HG02885 (cell line): ENCODE measurements around the gene LRP1B.
A peak's percentile ranks its signal among the peaks of the same experiment; 100 is the strongest.

Source experiments
- ATAC-seq: cut with Tn5 transposase; IDR thresholded peaks from one replicate; pipeline ENCODE4 v1.9.1; 2021; ENCODE audit warnings: mild to moderate bottlenecking; ENCODE audit not compliant: unreplicated experiment, poor library complexity

LRP1B gene

DNA sequence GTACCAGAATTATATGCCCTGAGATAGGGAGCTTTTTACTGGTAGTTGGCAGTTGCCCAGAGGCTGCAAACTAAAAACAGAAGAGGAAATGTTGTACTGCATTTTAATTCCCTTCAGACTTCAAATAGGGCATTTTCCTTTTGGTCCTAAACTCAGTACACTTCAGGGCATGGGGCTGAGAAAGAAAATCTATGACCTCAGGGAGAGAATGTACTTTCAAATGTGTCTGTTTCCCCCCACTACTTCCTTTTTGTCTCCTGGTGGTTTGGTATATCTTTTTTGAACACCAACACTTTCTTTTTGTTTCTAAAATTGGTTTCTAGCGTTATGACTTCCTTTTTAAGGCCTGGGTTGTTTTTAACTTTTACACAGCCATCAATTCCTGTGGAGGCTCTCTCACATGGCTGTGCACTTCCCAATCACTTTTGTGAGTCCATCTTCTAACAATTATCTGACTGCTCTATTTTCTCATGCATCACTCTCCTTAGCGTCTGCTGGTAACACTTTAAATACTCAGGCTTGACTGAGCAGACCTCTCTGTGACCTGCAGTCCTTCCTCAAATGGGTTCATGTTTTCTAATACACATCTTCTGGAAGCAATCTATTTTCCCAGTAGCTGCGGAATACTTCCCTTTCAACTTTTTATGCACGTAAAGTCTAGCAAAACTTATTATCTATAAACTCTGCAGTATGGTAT is 596.0 kb downstream of the LRP1B start:
- ATAC-seq: peak; percentile 93

DNA sequence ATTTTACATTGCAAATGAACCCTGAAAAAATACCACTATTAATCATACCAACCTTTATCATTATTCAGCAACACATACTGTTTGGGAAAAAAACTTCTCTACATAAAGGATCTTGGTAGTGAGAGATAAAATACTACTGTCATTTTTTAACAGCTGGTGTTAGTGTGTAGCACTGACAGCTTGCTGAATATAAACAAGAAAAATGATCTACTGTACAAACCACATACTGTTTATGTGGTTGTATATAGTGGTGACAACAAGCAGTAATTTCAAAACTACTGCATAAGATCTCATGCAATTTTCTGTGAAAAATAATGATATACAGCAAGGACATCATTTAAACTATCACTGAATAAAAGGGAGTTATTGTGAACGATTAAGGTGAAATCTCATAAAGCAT is 601.2 kb downstream of the LRP1B start:
- ATAC-seq: no peak

DNA sequence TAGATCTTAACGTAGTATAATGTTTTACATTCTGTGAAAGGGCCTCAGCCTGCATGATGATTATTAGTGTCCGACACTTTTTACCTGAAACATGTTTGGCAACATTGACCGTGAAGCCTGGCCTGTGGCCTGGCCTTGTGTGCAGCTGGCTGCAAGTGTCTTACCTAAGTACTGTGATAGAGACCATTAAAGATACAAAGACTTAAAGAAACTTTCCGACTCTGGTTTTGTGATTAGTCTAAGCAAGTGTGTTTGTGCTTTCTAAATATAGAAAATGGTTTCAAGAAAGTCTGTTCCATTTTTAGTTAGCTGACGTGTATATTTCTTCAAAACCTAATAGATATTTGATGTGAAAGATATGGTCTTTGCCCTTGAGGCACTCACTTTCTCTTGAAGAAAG is 601.8 kb downstream of the LRP1B start:
- ATAC-seq: peak; percentile 96

DNA sequence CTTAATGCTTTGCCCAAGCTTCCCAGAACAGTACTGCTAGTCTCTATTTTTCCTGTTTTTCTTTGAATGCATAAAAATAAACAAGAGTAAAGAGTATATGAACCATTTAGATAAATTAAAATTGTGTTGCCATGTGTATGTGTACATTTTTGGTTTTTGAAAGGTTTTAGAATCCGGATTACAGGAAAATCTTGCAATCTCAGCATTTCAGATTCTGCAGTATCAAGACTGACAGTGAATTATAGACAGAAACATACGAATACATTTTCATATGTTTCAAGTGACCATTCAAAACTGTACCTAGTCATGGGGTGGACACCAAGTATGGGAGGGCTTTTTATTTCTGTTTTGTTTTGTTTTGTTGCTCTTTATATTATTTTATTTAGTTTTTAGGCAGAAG is 604.1 kb downstream of the LRP1B start:
- ATAC-seq: no peak

DNA sequence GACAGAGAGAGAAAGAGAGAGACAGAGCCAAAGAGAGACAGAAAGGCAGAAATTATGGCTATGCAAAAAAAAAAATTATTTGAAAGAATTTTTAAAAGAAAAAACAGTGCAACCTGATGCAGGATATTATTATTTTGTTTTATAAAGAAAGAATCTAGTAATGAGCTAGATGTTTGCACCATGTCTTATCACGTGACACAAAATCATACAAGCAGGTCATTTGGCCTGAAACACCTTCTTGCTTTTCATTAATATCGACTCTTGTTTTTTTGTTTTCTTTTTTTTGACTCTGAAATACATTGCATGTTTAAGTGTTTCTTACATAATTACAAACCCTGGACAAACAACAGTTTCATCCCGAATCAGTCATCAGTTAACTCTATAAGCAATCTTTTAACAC is 606.0 kb downstream of the LRP1B start:
- ATAC-seq: no peak

DNA sequence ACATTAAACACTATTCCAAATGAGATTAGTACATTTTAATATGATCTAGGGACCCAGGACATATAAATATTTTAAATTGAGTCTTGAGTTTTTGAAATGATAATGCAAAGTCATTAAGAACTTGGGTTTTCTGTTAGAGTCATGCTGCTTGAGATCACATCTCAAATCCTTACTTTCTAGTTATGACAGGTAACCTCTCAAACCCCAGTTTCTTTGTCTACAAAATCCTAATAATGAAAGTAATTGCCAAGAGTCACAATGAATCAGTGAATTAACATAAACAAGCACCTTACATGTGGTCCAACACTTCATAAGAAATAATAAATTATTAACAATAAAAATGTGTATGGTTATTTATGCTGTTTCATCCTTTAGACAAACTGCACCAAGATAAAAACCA is 607.6 kb downstream of the LRP1B start:
- ATAC-seq: peak; percentile 66

DNA sequence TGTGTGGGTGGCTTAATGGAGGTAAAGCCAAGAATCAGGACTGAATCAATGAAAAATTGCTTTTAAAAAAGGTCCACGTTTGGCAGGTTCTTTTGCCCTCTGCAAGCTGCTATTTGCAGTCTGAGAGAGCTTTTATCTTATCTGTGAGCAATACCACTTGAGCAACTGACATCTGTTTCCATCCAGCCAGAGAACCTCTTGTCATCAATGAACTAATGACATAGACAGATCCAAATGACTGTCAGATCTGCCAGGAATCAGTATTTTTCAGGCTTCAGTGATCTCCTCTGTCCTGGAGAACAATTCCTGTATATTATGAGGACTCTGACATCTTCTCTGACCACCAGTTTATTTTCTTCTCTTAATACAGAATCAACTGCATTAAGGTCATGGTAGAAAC is 608.1 kb downstream of the LRP1B start:
- ATAC-seq: no peak

DNA sequence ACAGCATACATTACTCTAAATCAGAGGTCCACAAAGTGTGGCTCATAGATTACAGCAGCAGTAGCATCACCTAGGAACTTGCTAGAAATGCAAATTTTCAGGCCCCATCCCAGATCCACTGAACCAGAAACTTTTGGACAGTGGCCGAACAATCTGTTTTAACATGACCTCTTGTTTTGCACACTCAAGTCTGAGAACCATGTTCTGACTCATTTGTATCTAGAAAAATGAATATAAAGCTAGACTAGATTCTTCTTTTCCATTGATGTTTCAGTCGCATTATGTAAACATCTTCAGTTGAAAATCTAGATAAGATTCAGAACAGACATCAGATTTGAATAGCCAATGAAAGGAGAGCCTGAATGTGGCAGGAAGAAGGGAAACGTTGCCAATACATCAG is 608.8 kb downstream of the LRP1B start:
- ATAC-seq: peak; percentile 59

DNA sequence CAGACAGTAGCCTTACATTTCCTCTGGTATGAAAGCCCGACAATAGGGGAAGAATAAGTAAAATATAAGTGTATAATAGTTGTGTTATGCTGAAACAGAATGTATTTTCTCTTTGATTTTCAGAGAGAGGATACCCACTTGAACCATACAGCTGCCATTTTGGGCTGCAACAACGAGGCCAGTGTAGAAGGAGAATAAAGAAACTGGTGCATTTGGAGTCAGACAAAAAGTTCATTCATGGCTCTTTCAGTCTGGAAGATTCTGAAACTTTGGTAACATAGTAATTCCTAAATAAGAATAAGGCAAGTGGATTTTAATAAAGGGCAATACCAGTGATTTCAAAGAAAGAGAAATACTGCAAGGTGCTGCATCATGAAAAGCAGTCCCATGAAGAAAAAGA is 610.9 kb downstream of the LRP1B start:
- no peak for ATAC-seq

DNA sequence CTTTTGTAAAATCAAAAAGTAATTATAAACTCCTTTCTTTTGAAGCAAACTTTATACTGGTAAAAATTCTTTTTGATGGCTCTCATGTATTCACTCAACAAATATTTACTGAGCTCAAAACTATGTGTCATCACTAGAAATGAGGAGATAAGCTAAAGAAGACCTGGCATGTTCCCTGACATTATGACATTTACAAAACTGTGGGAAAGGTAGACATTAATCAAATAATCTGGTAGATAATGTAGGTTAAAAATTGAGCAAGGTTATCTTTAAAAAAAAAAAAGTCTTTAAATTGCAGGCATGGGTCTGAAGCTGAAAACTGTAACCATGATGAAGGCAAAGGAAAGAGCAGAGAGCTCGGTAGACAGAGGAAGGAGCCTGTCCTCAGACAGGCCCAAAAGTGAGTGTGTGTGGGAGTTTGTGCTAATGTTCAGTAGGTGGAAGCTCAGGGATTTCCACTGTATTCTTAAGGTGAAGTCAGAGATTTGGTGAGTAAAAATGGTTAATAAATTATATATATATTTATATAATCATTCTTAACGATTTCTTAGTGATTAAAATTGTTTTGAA is 612.9 kb downstream of the LRP1B start:
- no peak for ATAC-seq

DNA sequence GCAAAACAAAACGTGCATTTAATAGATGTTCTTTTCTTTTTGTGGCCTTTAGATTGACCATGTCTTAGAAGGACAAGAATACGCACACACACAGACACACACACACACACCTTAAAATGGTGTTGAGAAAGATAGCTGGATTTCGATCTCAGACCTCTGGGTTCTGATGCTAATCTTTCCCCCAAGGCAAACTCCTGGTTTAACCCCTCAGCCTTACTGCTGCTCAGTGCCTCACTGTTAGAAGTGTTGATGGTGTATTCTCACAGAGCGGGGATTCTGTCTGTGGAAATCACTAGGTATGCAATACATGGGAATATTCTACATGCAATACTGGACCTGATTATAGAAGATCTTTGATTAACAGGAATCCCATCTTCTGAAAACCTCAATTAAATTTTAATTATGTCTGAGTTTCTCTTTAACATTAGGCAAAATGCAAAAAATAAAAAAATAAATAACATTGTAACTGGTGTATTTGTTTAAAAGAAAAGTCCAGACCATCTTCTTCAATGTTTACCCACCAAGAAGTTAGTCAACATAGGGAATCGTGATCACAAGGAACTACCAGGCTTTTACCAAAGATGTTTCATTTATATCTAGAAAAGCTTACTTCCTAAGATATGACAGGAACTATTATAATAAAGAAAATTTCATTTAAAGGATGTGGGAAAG is 613.5 kb downstream of the LRP1B start:
- no peak for ATAC-seq

DNA sequence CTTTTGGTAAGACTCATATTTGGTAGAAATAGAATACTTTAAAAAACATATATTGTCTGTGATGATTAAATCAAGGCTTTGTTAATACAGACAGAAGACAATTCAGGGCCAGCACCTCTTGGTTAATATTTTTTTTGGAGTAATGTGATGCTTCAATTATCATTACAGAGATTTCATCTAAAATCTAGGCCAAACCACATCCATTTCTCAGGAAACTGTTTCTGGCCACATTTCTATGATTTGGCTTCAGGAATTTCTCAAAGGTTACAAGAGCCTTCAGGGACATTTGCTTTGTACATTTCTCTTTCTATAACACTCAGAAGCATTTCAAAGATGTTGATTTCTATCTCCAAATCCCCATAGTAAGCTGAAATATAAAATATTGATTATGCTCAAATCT is 614.9 kb downstream of the LRP1B start:
- ATAC-seq: no peak

DNA sequence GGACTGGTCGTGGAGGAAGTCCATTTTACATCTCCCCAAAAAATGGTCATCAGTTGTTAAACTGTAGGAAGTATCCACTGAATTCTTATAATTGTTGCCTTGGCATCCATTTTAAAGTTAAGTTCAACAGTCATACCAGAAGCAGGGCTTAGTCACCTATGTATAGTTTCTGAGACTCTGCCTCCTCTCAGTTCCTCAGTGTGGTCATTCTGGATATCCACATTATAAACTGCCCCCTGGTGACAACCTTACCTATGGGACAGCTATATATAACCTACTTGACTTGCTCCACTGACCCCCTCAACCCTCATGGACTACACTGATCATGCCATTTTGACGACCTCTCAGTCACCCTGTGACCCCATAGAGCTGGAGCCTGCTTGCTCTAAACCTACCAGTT is 617.0 kb downstream of the LRP1B start:
- ATAC-seq: peak; percentile 100

DNA sequence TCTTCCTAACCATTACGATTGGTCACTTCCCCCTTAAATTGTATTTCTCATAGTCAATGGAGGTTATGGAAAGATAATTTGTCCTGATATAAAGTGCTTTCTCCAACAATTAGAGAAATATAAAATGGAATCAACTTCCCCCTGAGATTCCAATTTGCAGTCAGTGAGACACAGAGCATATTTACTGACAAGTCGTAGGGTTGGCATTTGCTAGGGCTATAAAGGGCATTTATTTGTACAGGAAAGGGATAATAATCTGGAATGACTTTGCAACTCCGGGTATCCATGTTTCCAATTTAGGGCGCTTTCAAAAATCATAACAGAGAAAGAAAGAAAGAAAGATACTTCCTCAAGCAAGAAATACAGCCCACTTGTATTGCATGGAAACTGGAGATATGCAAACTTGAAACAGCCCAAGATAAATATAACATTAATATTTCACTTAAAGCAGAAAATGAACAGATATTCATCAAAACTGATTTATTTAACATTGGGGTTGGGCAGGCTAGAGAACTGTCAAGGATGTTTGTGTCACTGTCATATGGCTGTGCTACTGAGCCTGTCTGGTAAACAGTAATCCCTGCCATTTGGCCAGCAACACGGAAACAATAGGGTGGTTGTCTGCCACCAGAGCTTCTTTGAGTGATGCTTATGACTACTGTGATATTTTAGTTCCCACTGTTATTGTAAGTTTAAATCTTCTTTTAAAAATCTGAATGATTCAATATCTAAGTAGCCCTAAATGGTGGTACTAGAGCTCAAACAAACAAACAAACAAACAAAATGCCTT is 621.8 kb downstream of the LRP1B start:
- ATAC-seq: no peak

DNA sequence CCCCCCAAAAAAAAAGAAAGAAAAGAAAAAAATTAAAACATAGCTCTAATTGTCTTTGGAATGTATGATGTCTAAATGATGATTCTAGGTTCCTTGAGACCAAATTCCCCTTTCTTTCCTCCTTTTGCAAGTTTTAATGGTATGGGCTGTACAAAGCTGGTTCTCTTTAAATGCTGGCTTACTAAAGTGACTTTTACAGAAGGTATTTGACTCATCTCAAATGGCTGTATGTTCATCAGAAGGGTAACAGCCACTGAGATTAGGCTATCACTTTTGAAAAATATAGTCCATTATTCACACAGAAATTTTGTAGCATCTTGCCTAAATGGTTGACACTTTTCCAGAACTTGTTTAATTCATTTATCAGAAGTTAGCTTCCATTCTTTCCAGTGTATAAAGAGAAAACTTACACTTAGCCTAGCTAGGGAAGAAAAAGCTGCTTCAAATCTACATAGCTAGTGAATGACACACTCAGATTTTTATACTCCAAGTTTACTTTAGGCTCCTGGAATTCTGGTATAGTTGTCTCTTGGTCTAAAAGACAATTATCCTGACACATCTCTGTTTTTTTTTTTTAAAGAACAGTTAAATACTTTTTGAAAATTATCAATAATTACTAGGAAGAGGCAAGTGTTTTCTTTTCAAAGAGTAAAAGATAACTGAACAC is 622.6 kb downstream of the LRP1B start:
- no peak for ATAC-seq

DNA sequence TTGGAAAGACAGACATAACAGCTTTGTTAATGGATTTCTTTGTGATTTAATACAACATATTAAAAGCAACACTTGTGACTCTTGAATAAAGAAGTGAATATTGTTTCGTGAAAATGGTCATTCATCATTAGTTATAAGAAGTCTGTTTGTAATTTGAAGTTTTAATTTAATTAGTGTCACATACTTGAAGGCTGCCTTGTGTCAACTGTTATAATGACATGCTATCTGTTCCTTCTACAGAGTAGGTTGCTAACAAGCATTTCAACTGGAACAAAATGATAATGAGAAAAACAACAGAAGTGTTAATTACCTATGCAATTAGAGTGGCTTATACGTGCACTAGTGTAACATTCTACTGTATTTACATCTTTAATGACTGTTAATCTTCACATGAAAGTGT is 624.7 kb downstream of the LRP1B start:
- no peak for ATAC-seq

DNA sequence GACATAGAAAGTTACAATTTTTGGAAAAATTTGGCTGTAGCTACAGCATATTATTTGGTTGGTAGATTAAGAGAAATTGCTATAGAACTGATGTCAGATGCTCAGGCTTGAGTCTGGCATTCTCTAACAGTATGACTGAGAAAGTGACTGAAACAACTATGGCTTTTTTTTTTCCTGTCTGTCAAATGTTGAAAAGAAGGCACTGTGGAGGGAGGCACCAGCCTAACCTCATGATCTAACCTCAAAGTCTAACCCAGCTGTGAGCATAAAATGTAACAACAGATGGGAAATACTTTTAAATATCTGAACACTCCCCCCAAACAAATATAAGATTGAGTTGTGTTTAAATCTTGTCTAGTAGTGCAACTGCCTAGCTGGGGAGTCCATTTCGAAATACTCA is 629.1 kb downstream of the LRP1B start:
- ATAC-seq: no peak

DNA sequence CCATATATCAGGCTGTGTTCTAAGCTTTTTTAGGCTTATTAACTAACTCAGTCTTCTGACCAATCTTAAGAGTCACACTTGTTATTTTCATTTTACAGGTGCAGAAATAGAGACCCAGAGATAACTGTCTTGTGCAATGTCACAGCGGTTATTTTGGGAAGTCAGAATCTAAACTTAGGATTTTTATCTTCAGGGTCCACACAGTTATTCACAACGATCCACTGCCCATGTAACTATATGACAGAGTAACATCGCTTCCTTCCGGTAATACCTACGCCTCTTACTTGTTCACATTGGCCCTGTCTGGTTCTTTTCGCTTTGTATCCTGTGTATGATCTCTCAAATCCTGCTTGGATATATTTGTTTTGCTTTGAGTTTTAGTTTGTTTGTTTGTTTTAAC is 631.7 kb downstream of the LRP1B start:
- ATAC-seq: no peak

DNA sequence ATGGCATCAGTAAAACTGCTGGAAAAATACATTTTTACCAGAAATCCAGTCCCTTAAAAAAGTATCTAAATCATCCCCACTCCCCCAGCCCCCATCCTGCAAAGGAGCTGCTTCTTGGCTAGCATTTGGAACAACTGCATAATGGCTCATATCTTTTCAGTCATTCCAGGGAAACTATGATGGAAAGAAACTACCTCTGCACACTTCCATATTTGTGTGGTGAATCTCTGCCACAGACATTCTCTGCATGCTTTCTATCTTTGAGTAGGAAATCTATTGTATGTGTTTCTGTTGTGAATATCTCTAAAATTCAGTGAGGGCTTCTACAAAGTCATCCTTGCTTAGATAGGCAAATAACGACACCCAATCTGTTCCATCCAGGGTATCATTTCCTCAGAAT is 632.3 kb downstream of the LRP1B start:
- no peak for ATAC-seq

DNA sequence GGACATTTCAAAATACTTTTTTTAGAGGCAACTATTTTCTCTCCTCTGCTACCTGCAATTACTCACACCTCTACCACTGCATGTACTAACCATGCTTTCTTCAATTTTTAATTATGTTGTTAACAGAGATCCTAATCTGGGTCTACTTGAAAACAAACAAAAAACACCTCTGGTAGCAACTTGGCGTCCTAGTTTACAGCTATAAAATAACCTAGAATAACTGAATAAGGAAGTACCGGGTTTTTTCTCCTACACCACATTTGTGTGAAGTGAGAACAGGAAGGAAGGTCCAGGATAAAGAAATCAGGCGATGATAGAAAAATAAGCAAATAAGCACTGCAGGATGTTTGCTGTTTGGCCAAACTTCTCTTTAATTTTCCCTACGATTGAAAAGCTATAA is 633.5 kb downstream of the LRP1B start:
- no peak for ATAC-seq

DNA sequence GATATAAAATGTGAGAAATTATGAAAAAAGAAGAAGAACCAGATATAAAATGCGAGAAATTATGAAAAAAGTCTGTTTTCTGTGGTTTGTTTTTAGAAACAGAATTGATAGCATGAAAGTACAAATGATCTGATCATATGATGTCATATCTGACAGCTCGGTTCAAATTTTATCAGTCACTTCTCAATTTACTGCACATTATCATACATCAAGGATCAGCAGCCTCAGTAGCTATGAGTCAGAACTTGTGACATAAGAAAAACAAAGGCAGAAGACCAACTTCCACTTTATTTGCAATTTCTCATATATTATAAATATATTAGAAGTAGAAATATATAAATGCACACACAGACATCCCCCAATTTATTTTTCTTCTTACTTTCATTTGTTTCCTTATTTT is 634.0 kb downstream of the LRP1B start:
- no peak for ATAC-seq
